ACC112 (cell line): Measurements from ENCODE around the gene GPR180.
"Not testable (repeated sequence)": the region's sequence is repeated elsewhere in the genome, so short reads cannot be mapped to it uniquely, and the experiment has no call there.

Source experiments
- H2AFZ ChIP-seq: fragments of 200-600 bp; sonication (generic); one replicate; pipeline ENCODE4 v1.6.0; 2017; ENCODE audit warnings: antibody characterized with exemption, low read length; ENCODE audit not compliant: unreplicated experiment
- H3K27ac ChIP-seq: fragments of 200-600 bp; sonication (generic); 2 replicates; pipeline ENCODE4 v1.5.1; 2014; ENCODE audit warnings: low read depth, mild to moderate bottlenecking, antibody characterized with exemption, low read length, moderate library complexity
- H3K27me3 ChIP-seq: fragments of 200-600 bp; sonication (generic); 2 replicates; pipeline ENCODE4 v1.6.1; 2014; ENCODE audit warnings: mild to moderate bottlenecking, antibody characterized with exemption, low read length, moderate library complexity, mixed read lengths; ENCODE audit not compliant: insufficient read depth
- H3K36me3 ChIP-seq: fragments of 200-600 bp; sonication (generic); 2 replicates; pipeline ENCODE4 v1.6.1; 2016; ENCODE audit warnings: mild to moderate bottlenecking, antibody characterized with exemption, low read length, moderate library complexity, mixed read lengths; ENCODE audit not compliant: insufficient read depth
- H3K4me1 ChIP-seq: fragments of 200-600 bp; sonication (generic); one replicate; pipeline ENCODE4 v1.6.1; 2016; ENCODE audit warnings: low read length, mixed read lengths; ENCODE audit not compliant: insufficient read depth, unreplicated experiment, control insufficient read depth
- H3K4me3 ChIP-seq: fragments of 200-600 bp; sonication (generic); 2 replicates; pipeline ENCODE4 v1.5.1; 2014; ENCODE audit warnings: mild to moderate bottlenecking, low read depth, low read length
- H3K79me2 ChIP-seq: fragments of 200-600 bp; sonication (generic); one replicate; pipeline ENCODE4 v1.6.0; 2016; ENCODE audit warnings: low read length; ENCODE audit not compliant: control insufficient read depth, unreplicated experiment, insufficient read depth

Gene GPR180

DNA sequence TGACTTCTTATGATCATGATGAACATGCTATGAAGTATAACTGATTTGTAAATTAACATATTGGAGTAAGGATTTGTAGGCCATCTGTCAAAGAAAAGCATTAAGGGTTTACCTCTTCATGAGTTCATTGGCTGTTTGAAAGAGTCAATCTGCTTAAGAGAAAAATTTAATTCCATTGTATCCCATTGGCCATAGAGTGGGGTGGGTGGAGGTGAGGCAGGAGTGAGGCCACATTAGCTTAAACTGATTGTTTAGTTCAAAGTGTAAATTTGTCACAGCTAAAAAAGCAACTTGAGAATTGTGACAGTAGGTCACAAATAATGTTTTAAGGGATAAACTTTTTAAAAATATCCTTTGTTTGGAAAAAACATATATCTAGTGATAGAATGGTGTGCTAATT, 11.4 kb downstream of the GPR180 start:
- Histone ChIP-seq H3K79me2 (peaks cover 23% of the 10 kb centered on the region), H3K27me3 (no peaks in the 10 kb centered on the region), H3K36me3 (peaks cover 34% of the 10 kb centered on the region), H3K27ac (no peak overlapping the region), H2AFZ (no peak overlapping the region), H3K4me3 (no peak overlapping the region), H3K4me1 (peaks cover 4% of the 10 kb centered on the region)

DNA sequence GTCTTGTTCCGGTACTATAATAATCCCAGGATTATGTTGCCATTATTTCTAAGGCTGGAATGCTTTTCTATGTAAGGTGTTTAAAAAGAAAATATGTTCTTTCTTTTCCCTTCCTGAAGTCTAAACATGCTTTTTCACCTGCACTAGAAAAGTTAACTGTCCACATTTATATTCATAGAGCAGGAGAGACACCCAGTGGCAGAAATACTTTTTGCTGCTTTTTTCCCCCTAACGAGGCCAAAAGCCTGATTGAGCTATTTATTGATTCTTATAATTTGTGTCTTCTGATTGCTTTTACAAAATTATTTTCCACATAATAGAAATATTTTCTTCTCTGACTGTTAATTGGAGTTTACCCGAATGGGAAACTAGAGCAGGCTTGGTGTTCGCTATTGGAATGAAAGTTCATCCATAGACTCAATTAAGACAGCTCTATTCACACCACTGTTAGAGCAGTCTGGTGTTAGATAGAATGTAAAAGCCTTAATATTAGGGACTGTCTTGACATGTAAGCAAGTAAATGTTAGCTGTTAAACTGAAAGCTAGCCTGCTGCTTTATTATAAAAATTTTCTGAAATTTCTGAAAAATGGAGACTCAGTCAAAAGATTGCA, 15.8 kb downstream of the GPR180 start:
- Histone ChIP-seq H2AFZ (no peak overlapping the region), H3K36me3 (peaks cover 17% of the 10 kb centered on the region), H3K27ac (no peak overlapping the region), H3K4me3 (no peak overlapping the region), H3K4me1 (no peaks in the 10 kb centered on the region), H3K27me3 (no peaks in the 10 kb centered on the region), H3K79me2 (peaks cover 16% of the 10 kb centered on the region)

DNA sequence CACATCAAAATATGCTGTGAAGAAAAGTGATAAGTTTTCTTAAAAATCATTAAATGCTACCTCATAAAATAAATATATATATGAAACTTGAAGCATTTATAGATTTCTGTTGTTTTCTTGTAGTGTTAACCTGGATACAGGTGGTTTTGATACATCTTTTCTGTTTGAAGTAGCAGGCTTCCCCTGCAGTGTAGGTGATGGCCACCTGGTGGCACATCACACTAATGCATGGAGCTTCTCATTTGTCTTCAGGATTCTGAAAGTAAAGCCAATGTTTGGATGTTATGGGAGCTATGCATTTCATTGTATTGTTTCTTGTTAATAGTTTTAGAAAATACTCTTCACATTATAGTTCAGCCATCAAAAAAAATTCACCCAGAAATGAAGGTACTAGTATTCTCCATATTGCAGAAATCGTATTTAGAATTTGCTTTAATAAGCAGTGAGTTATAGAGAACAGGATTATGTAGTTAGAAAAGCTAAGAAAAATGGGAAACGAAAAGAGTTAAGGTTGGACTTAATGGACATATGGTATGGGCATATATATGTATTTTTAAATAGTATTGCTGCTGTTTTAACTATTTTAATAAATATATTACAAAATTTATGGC, 18.7 kb downstream of the GPR180 start:
- Histone ChIP-seq H3K79me2 (peaks cover 5% of the 10 kb centered on the region), H2AFZ (no peak overlapping the region), H3K27me3 (no peaks in the 10 kb centered on the region), H3K4me3 (no peak overlapping the region), H3K27ac (no peak overlapping the region), H3K36me3 (peaks cover 18% of the 10 kb centered on the region), H3K4me1 (no peaks in the 10 kb centered on the region)

DNA sequence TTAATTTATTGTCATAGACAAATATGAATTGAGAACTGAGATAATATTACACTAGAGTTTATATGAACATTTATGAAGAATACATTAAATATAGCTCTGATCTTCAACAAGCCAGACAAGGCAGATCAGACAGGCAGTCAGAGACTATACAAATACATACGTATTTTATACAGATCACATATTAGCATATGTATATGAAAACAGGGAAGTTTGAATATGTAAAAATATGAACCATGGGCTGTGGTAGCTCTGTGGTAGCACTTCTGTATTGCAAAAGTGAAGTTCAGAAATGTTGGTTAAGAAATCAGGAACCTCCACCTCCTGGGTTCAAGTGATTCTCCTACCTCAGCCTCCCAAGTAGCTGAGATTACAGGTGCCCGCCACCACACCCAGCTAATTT, 20.7 kb downstream of the GPR180 start:
- H3K27me3 ChIP-seq, result no peaks in the 10 kb centered on the region
- no peaks in the 10 kb centered on the region for H3K79me2 ChIP-seq
- no peak overlapping the region for H3K27ac ChIP-seq
- H3K4me3 ChIP-seq, result no peak overlapping the region
- H2AFZ ChIP-seq, result no peak overlapping the region
- no peaks in the 10 kb centered on the region for H3K4me1 ChIP-seq
- H3K36me3 ChIP-seq, result peaks cover 26% of the 10 kb centered on the region

DNA sequence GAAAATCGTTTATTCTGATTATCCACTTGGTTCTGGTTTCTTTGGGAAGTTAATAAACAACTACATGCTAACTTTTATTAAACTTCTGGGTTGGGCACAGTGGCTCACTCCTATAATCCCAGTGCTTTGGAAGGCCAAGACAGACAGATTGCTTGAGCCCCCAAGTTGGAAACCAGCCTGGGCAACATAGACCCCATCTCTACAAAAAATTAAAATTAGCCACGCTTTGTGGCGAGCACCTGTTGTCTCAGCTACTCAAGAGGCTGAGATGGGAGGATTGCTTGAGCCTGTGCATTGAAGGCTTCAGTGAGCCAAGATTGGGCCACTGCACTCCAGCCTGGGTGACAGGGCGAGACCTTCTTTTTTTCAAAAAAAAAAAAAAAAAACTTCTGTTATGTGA, 21.7 kb downstream of the GPR180 start:
- no peak overlapping the region for H3K27ac ChIP-seq
- H3K79me2 ChIP-seq, result no peaks in the 10 kb centered on the region
- no peak overlapping the region for H3K4me3 ChIP-seq
- H3K4me1 ChIP-seq, result no peaks in the 10 kb centered on the region
- no peak overlapping the region for H2AFZ ChIP-seq
- peaks cover 33% of the 10 kb centered on the region for H3K36me3 ChIP-seq
- no peaks in the 10 kb centered on the region for H3K27me3 ChIP-seq

DNA sequence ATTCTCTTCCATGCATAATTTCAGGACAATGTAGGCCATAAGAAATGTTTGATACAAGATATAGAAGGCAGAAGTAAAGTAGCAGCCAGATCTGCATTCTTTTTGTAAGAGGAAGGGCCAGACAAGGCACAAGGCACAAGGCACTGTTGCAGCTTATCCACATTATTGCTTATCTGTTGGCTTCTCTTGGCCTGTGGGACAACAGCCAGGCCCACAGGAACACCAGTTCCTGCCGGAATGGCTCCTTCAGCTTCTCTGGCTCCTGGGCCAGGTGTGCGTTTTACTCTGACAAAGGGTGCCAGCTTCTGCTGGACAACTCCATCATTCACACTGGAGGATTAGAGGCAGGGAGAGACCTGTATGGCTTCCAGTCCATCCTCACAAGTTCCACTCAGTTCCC, 29.2 kb downstream of the GPR180 start:
- Histone ChIP-seq H3K4me3 (no peak overlapping the region), H2AFZ (no peak overlapping the region), H3K4me1 (no peaks in the 10 kb centered on the region), H3K36me3 (peaks cover 34% of the 10 kb centered on the region), H3K27ac (no peak overlapping the region), H3K27me3 (no peaks in the 10 kb centered on the region), H3K79me2 (no peaks in the 10 kb centered on the region)

DNA sequence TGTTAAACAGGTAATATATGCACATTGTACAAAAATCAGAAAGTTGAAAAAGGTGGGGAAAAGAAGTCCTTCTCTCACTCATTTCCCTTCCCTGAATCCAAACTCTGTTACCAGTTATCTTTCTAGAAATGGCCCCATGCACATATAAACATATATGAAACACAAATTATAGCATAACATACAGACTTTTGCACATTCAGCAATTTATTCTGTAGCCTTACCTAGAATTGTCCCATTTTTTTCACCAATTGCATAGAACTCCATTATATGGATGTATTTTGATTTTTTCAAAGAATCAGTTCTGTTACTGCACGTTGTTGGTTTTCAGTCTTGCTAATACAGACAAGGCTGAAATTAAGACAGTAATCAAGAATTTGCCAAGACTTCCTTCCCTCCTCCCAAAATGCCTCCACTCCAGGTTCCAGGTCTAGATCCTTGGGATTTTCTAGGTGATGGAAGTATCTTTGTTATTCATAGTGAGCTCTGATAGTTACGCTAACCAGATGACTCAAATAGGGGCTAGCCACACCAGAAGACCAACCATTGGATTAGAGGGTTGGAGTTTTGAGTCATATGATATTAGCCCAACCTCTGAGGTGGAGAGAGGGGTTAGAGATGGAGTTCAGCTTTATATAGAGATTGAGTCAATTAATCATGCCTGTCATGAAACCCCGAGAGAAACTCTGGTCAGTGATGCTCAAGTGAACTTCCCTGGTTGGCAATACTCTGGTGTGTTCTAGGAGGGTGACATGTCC, 30.7 kb downstream of the GPR180 start:
- Histone ChIP-seq H2AFZ (no peak overlapping the region), H3K27ac (no peak overlapping the region), H3K4me1 (no peaks in the 10 kb centered on the region), H3K36me3 (peaks cover 28% of the 10 kb centered on the region), H3K27me3 (no peaks in the 10 kb centered on the region), H3K79me2 (no peaks in the 10 kb centered on the region), H3K4me3 (no peak overlapping the region)

DNA sequence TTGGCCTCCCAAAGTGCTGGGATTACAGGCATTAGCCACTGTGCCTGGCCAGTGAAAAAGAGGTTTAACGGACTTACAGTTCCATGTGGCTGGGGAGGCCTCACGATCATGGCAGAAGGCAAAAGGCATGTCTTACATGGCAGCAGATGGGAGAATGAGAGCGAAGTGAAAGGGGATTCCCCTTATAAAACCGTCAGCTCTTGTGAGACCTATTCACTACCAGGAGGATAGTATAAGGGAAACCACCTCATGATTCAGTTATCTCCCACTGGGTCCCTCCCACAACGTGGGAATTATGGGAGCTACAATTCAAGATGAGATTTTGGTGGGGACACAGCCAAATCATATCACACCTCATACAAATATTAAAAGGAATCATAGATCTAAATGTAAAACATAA, 34.4 kb downstream of the GPR180 start:
- not testable (repeated sequence) for H3K27ac ChIP-seq, H3K27me3 ChIP-seq, H3K4me1 ChIP-seq, H3K4me3 ChIP-seq, H2AFZ ChIP-seq, H3K79me2 ChIP-seq
- H3K36me3 ChIP-seq, result peaks cover 11% of the 10 kb centered on the region

DNA sequence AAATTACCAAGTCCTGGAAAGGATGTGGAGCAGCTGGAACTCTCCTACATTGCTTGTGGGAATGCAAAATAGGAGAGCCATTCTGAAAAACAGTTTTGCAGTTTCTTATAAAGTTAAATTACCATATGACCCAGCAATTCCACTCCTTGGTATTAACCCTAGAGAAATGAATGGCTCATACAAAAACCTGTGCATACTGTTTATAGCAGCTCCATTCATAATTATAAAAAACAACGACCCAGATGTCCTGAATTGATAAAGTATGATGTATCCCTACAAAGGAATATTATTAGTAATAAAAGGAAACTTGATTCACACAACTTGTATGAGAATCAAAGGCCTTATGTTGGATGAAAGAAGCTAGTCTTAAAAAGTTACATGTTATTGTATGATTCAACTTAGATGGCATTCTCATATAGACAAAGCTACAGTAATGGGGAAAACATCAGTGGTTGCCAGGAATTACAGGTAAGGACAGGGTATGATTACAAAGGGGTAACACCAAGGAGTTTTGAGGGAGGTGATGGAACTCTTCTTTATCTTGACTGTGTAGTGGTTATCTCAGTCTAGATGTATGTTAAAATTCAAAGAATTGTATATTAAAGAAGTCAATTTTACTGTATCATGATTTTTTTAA, 35.4 kb downstream of the GPR180 start:
- Histone ChIP-seq H3K27ac (no peak overlapping the region), H3K27me3 (no peaks in the 10 kb centered on the region), H3K79me2 (no peaks in the 10 kb centered on the region), H2AFZ (no peak overlapping the region), H3K4me3 (no peak overlapping the region), H3K36me3 (peaks cover 11% of the 10 kb centered on the region), H3K4me1 (peaks cover 19% of the 10 kb centered on the region)

DNA sequence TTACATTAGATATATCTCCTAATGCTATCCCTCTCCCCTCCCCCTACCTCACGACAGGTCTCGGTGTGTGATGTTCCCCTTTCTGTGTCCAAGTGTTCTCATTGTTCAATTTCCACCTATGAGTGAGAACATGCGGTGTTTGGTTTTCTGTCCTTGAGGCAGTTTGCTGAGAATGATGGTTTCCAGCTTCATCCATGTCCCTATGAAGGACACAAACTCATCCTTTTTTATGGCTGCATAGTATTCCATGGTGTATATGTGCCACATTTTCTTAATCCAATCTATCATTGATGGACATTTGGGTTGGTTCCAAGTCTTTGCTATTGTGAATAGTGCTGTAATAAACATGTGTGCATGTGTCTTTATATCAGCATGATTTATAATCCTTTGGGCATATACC, 36.0 kb downstream of the GPR180 start:
- Histone ChIP-seq H3K4me1 (peaks cover 22% of the 10 kb centered on the region), H3K36me3 (peaks cover 11% of the 10 kb centered on the region)
- not testable (repeated sequence) for H3K79me2 ChIP-seq, H2AFZ ChIP-seq, H3K27me3 ChIP-seq, H3K4me3 ChIP-seq, H3K27ac ChIP-seq
